Astrocyte (in vitro differentiated cells and primary cell): Measurements from ENCODE around the gene CHL1.

Experiments used
- EZH2 ChIP-seq: IDR thresholded peaks from 2 replicates; pipeline ENCODE4 v1.6.1; 2012; ENCODE audit warnings: mild to moderate bottlenecking, low read length, inconsistent platforms; ENCODE audit not compliant: insufficient read depth
- TF ChIP-seq, protein P1 (sequence below): IDR thresholded peaks from 2 replicates; pipeline ENCODE4 v1.5.1; 2011; ENCODE audit warnings: low read depth, mild to moderate bottlenecking, inconsistent platforms, low read length, moderate library complexity; ENCODE audit not compliant: insufficient read depth

DNA sequence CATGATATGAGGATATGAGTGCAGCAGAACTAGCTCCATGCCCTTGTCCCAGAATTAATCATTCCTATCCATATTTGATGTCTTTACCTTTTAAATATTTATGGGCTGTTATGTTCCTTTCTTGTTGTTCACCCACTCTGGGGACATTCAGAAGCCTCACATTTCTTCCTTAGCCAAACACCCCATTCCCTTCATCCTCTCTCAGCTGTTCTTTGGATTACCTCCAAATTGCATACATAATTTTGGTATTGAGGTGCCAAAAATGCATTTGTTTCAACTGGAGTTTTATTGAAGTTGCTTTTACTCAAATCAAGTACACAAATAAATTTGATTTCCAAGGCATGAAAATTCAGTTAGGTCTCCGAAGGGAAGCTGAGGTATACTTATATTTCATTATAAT lies 51.4 kb downstream of the CHL1 start:
- TF ChIP-seq, protein P1, sequence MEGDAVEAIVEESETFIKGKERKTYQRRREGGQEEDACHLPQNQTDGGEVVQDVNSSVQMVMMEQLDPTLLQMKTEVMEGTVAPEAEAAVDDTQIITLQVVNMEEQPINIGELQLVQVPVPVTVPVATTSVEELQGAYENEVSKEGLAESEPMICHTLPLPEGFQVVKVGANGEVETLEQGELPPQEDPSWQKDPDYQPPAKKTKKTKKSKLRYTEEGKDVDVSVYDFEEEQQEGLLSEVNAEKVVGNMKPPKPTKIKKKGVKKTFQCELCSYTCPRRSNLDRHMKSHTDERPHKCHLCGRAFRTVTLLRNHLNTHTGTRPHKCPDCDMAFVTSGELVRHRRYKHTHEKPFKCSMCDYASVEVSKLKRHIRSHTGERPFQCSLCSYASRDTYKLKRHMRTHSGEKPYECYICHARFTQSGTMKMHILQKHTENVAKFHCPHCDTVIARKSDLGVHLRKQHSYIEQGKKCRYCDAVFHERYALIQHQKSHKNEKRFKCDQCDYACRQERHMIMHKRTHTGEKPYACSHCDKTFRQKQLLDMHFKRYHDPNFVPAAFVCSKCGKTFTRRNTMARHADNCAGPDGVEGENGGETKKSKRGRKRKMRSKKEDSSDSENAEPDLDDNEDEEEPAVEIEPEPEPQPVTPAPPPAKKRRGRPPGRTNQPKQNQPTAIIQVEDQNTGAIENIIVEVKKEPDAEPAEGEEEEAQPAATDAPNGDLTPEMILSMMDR, result no peak
- TF ChIP-seq EZH2, result no peak
